ENCODE measurements around the gene GHRL. TPM values are rescaled to one million over a fixed set of nuclear protein-coding genes. Genes with fewer than 3 reads are reported as not detected.

The GHRL gene
- total RNA-seq, 3 donors from 2014 or later: 0.51 to 0.63 (median 0.55) TPM

GRCh38 chr3:10279384-10280176 is 13.2 kb downstream of the GHRL start:
- H3K4me1 ChIP-seq (ENCODE audit: low read depth): no peaks in the 10 kb centered on the region
- intact Hi-C loops (cut with DNase I, micrococcal nuclease): no loop called here
- DNase-seq (no peak), ATAC-seq (no peak)
- H3K36me3 ChIP-seq (ENCODE audit: low read depth): no peaks in the 10 kb centered on the region
- no peaks in the 10 kb centered on the region for H3K9me3 ChIP-seq
- TF ChIP-seq CTCF (IDR thresholded peaks at IDR 0.05): no peak
- no peak overlapping the region for H3K4me3 ChIP-seq

GRCh38 chr3:10278501-10278900 is 14.2 kb downstream of the GHRL start:
- no peaks in the 10 kb centered on the region for H3K9me3 ChIP-seq
- H3K36me3 ChIP-seq (ENCODE audit: low read depth): no peaks in the 10 kb centered on the region
- ATAC-seq (no peak), DNase-seq (no peak)
- H3K4me3 ChIP-seq: no peak overlapping the region
- no peak for TF ChIP-seq CTCF (IDR thresholded peaks at IDR 0.05)
- H3K4me1 ChIP-seq (ENCODE audit: low read depth): no peaks in the 10 kb centered on the region
- intact Hi-C loops (cut with DNase I, micrococcal nuclease): no loop called here

- no peaks in the 10 kb centered on the region for H3K9me3 ChIP-seq
- no peak for TF ChIP-seq CTCF (IDR thresholded peaks at IDR 0.05)
- intact Hi-C loops (cut with DNase I, micrococcal nuclease): no loop called here
- ATAC-seq (no peak), DNase-seq (no peak)
- H3K4me3 ChIP-seq: no peak overlapping the region
- H3K4me1 ChIP-seq (ENCODE audit: low read depth): no peaks in the 10 kb centered on the region
- H3K36me3 ChIP-seq (ENCODE audit: low read depth): peaks cover under 1% of the 10 kb centered on the region
Measured at GRCh38 chr3:10277115-10277625, 15.6 kb downstream of the GHRL start.

- Histone ChIP-seq H3K4me1 (ENCODE audit: low read depth) (no peaks in the 10 kb centered on the region), H3K36me3 (ENCODE audit: low read depth) (peaks cover 5% of the 10 kb centered on the region), H3K4me3 (no peak overlapping the region), H3K9me3 (no peaks in the 10 kb centered on the region)
- ATAC-seq (no peak), DNase-seq (no peak)
- intact Hi-C loops (cut with DNase I, micrococcal nuclease): no loop called here
- no peak for TF ChIP-seq CTCF (IDR thresholded peaks at IDR 0.05)
Measured at GRCh38 chr3:10274601-10275000, 18.1 kb downstream of the GHRL start.

- H3K9me3 ChIP-seq: no peaks in the 10 kb centered on the region
- no peak for DNase-seq
- no peak for ATAC-seq
- H3K36me3 ChIP-seq (ENCODE audit: low read depth): peaks cover 5% of the 10 kb centered on the region
- H3K4me1 ChIP-seq (ENCODE audit: low read depth): no peaks in the 10 kb centered on the region
- TF ChIP-seq CTCF (IDR thresholded peaks at IDR 0.05): no peak
- no peak overlapping the region for H3K4me3 ChIP-seq
- intact Hi-C loops (cut with DNase I, micrococcal nuclease): no loop called here
Measured at GRCh38 chr3:10273702-10274305, 18.9 kb downstream of the GHRL start.
